Measurements from ENCODE around the gene ALAS1. TPM values are rescaled to one million over a fixed set of nuclear protein-coding genes. Genes with fewer than 3 reads are reported as not detected.

ALAS1 gene
- total and polyA plus RNA-seq, 2 of the 13 experiments (the other 11 are each of a cell fraction or from before 2014, with no cell fraction given) = 36.0 to 43.2 TPM

DNA sequence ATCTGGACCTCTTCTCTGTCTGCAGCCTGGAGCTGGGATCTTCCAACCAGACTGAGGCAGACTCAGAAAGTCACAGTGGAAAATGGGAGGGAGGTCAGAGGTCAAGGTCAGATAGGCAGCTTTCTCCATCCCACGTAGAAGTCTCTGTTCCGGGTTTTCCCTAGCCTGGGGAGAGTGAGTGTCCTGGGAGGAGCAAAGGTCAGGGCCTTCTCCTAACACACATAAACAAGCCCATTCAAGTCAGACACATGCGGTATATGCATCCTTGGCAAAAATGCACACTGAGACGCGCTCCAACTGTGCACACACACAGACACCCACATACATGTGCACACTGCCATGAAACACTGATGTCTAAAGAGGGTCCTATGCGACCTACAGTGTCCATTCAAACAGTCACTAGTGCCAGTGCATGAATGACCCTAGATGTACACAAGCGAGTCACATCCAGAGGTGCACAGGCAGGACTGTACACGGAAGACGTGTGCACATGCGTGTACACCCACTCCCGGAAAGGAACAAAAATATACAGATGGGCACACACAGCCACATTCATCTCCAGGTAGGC, 40.3 kb downstream of the ALAS1 start (continued):
- TF ChIP-seq, protein P1, sequence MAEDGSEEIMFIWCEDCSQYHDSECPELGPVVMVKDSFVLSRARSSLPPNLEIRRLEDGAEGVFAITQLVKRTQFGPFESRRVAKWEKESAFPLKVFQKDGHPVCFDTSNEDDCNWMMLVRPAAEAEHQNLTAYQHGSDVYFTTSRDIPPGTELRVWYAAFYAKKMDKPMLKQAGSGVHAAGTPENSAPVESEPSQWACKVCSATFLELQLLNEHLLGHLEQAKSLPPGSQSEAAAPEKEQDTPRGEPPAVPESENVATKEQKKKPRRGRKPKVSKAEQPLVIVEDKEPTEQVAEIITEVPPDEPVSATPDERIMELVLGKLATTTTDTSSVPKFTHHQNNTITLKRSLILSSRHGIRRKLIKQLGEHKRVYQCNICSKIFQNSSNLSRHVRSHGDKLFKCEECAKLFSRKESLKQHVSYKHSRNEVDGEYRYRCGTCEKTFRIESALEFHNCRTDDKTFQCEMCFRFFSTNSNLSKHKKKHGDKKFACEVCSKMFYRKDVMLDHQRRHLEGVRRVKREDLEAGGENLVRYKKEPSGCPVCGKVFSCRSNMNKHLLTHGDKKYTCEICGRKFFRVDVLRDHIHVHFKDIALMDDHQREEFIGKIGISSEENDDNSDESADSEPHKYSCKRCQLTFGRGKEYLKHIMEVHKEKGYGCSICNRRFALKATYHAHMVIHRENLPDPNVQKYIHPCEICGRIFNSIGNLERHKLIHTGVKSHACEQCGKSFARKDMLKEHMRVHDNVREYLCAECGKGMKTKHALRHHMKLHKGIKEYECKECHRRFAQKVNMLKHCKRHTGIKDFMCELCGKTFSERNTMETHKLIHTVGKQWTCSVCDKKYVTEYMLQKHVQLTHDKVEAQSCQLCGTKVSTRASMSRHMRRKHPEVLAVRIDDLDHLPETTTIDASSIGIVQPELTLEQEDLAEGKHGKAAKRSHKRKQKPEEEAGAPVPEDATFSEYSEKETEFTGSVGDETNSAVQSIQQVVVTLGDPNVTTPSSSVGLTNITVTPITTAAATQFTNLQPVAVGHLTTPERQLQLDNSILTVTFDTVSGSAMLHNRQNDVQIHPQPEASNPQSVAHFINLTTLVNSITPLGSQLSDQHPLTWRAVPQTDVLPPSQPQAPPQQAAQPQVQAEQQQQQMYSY (CRISPR knock-in tag; IDR thresholded peaks at IDR 0.05) = peak; percentile 99
- TF ChIP-seq, protein P2, sequence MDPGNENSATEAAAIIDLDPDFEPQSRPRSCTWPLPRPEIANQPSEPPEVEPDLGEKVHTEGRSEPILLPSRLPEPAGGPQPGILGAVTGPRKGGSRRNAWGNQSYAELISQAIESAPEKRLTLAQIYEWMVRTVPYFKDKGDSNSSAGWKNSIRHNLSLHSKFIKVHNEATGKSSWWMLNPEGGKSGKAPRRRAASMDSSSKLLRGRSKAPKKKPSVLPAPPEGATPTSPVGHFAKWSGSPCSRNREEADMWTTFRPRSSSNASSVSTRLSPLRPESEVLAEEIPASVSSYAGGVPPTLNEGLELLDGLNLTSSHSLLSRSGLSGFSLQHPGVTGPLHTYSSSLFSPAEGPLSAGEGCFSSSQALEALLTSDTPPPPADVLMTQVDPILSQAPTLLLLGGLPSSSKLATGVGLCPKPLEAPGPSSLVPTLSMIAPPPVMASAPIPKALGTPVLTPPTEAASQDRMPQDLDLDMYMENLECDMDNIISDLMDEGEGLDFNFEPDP (CRISPR knock-in tag; conservative IDR thresholded peaks at IDR 0.05) = 0 out of 2 replicates have a peak, but pooled peaks have one; percentile 75
- TF ChIP-seq, protein P3, sequence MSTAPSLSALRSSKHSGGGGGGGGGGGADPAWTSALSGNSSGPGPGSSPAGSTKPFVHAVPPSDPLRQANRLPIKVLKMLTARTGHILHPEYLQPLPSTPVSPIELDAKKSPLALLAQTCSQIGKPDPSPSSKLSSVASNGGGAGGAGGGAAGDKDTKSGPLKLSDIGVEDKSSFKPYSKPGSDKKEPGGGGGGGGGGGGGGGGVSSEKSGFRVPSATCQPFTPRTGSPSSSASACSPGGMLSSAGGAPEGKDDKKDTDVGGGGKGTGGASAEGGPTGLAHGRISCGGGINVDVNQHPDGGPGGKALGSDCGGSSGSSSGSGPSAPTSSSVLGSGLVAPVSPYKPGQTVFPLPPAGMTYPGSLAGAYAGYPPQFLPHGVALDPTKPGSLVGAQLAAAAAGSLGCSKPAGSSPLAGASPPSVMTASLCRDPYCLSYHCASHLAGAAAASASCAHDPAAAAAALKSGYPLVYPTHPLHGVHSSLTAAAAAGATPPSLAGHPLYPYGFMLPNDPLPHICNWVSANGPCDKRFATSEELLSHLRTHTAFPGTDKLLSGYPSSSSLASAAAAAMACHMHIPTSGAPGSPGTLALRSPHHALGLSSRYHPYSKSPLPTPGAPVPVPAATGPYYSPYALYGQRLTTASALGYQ (CRISPR knock-in tag; IDR thresholded peaks at IDR 0.05) = 0 out of 2 replicates have a peak, but pooled peaks have one; percentile 12
- TF ChIP-seq SPEN (CRISPR knock-in tag; IDR thresholded peaks at IDR 0.05; ENCODE audit: low read depth) (peak; percentile 51; the same call in 1 of the 2 replicates), ZNF33A (CRISPR knock-in tag; IDR thresholded peaks at IDR 0.05; ENCODE audit: borderline replicate concordance) (no peak), REL (CRISPR knock-in tag; conservative IDR thresholded peaks at IDR 0.05) (peak; percentile 89), TBL1XR1 (IDR thresholded peaks at IDR 0.05; ENCODE audit: borderline replicate concordance, low read length, partially characterized antibody) (peak; percentile 76), YEATS4 (CRISPR knock-in tag; IDR thresholded peaks at IDR 0.05; ENCODE audit: borderline replicate concordance) (peak; percentile 26), HOXA5 (CRISPR knock-in tag; IDR thresholded peaks at IDR 0.05) (0 out of 2 replicates have a peak, but pooled peaks have one; percentile 27)
- TF ChIP-seq, protein P4, sequence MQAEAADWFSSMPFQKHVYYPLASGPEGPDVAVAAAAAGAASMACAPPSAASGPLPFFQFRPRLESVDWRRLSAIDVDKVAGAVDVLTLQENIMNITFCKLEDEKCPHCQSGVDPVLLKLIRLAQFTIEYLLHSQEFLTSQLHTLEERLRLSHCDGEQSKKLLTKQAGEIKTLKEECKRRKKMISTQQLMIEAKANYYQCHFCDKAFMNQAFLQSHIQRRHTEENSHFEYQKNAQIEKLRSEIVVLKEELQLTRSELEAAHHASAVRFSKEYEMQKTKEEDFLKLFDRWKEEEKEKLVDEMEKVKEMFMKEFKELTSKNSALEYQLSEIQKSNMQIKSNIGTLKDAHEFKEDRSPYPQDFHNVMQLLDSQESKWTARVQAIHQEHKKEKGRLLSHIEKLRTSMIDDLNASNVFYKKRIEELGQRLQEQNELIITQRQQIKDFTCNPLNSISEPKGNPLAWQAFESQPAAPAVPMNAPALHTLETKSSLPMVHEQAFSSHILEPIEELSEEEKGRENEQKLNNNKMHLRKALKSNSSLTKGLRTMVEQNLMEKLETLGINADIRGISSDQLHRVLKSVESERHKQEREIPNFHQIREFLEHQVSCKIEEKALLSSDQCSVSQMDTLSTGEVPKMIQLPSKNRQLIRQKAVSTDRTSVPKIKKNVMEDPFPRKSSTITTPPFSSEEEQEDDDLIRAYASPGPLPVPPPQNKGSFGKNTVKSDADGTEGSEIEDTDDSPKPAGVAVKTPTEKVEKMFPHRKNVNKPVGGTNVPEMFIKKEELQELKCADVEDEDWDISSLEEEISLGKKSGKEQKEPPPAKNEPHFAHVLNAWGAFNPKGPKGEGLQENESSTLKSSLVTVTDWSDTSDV (CRISPR knock-in tag; IDR thresholded peaks at IDR 0.05) = no peak
- TF ChIP-seq, protein P5, sequence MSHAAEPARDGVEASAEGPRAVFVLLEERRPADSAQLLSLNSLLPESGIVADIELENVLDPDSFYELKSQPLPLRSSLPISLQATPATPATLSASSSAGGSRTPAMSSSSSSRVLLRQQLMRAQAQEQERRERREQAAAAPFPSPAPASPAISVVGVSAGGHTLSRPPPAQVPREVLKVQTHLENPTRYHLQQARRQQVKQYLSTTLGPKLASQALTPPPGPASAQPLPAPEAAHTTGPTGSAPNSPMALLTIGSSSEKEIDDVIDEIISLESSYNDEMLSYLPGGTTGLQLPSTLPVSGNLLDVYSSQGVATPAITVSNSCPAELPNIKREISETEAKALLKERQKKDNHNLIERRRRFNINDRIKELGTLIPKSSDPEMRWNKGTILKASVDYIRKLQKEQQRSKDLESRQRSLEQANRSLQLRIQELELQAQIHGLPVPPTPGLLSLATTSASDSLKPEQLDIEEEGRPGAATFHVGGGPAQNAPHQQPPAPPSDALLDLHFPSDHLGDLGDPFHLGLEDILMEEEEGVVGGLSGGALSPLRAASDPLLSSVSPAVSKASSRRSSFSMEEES (CRISPR knock-in tag; IDR thresholded peaks at IDR 0.05) = 0 out of 2 replicates have a peak, but pooled peaks have one; percentile 30
- TF ChIP-seq, protein P6, sequence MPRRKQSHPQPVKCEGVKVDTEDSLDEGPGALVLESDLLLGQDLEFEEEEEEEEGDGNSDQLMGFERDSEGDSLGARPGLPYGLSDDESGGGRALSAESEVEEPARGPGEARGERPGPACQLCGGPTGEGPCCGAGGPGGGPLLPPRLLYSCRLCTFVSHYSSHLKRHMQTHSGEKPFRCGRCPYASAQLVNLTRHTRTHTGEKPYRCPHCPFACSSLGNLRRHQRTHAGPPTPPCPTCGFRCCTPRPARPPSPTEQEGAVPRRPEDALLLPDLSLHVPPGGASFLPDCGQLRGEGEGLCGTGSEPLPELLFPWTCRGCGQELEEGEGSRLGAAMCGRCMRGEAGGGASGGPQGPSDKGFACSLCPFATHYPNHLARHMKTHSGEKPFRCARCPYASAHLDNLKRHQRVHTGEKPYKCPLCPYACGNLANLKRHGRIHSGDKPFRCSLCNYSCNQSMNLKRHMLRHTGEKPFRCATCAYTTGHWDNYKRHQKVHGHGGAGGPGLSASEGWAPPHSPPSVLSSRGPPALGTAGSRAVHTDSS (CRISPR knock-in tag; conservative IDR thresholded peaks at IDR 0.05) = no peak
- TF ChIP-seq, protein P7, sequence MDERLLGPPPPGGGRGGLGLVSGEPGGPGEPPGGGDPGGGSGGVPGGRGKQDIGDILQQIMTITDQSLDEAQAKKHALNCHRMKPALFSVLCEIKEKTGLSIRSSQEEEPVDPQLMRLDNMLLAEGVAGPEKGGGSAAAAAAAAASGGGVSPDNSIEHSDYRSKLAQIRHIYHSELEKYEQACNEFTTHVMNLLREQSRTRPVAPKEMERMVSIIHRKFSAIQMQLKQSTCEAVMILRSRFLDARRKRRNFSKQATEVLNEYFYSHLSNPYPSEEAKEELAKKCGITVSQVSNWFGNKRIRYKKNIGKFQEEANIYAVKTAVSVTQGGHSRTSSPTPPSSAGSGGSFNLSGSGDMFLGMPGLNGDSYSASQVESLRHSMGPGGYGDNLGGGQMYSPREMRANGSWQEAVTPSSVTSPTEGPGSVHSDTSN (CRISPR knock-in tag; IDR thresholded peaks at IDR 0.05) = no peak

Data from HepG2 (cell line).